Measurements from ENCODE around the gene PDXP.

GRCh38 chr22:37639070-37639760, 19.3 kb upstream of the PDXP start, which contains the start of gene SH3BP1:
- TF ChIP-seq POLR2AphosphoS5 (IDR thresholded peaks at IDR 0.05; ENCODE audit: low read depth, low read length) (no peak; the same call in 1 of the 2 replicates), TAF1 (IDR thresholded peaks at IDR 0.05; ENCODE audit: borderline replicate concordance, insufficient read depth, low read length) (no peak), REST (IDR thresholded peaks at IDR 0.05; ENCODE audit: insufficient read depth in 1 of 2, low read depth in 2 of 2, low read length in 2 of 2) (no peak), SIN3A (IDR thresholded peaks at IDR 0.05; ENCODE audit: borderline replicate concordance, insufficient read depth, low read length) (no peak)

Data from PFSK-1 (cell line).